Right cardiac atrium (tissue), 5 donors: ENCODE measurements around the gene ABCG1. TPM values are rescaled to one million over a fixed set of nuclear protein-coding genes. Genes with fewer than 3 reads are reported as not detected.
A peak's percentile ranks its signal among the peaks of the same experiment; 100 is the strongest.

ENCODE experiments used
- ATAC-seq, 2 donors: fragments of 200-7000 bp; cut with Tn5 transposase; one replicate each; pipeline versions ENCODE4 v1.8.0 to v1.9.1; 2020; ENCODE audit warnings: moderate library complexity in 2 of 2, mild to moderate bottlenecking in 1 of 2
- DNase-seq, 3 donors: peaks; one replicate each; pipeline ENCODE4 v3.0.0-alpha.2; 2020
- H3K27ac ChIP-seq: one replicate; pipeline ENCODE4 v1.5.1; 2013; ENCODE audit warnings: mild to moderate bottlenecking, low read length, control low read depth, moderate library complexity
- H3K27me3 ChIP-seq: one replicate; pipeline ENCODE4 v1.6.1; 2013; ENCODE audit not compliant: control insufficient read depth, insufficient read depth
- H3K4me1 ChIP-seq: one replicate; pipeline ENCODE4 v1.6.1; 2013; ENCODE audit warnings: low read length; ENCODE audit not compliant: control insufficient read depth, insufficient read depth
- H3K4me3 ChIP-seq: one replicate; pipeline ENCODE4 v1.5.1; 2013; ENCODE audit warnings: low read length, control low read depth
- H3K9me3 ChIP-seq: one replicate; pipeline ENCODE4 v1.6.1; 2013; ENCODE audit warnings: low read length; ENCODE audit not compliant: control insufficient read depth
- WGBS: extraction: QIAGEN DNeasy Blood & Tissue Kit; methylation state at CpG from one replicate; pipeline ENCODE4 v1.1.7; 2013; 5-methylcytosine and 5-hydroxymethylcytosine counted together
- intact Hi-C, 4 donors: fragments of 100-400 bp; cut with DNase I; formaldehyde crosslinking; loops; one replicate each; pipeline versions ENCODE4 v1.11.0 to v1.14.0; 2022 to 2023
- polyA plus RNA-seq: library from polyadenylated mRNA; stranded (reverse); fragments of 200-250 nt; gene quantifications from one replicate; pipeline ENCODE4 v1.2.3, GENCODE V29; 2013
- total RNA-seq, 4 donors: library from RNA; stranded (reverse); fragmentation: NEBNext Ultra II Directional; extraction: Animal tissue kit (Norgen Biotek cat#: 25700); gene quantifications; one replicate each; pipeline ENCODE4 v1.2.1, GENCODE V29; 2021
- donor health status: healthy with polysubstance abuse.
- donor health status: DM: no; HTN: yes; CAD: no.
- donor health status: DM: no; HTN: no; CAD: no.
- donor health status: DM: no; HTN: yes; CAD: no; lungs with severe emphysema.
- donor health status: DM: yes; HTN: yes; CAD: no.

ABCG1 gene
- total and polyA plus RNA-seq, 5 donors: 3.6 to 11.5 (median 5.7) TPM

DNA sequence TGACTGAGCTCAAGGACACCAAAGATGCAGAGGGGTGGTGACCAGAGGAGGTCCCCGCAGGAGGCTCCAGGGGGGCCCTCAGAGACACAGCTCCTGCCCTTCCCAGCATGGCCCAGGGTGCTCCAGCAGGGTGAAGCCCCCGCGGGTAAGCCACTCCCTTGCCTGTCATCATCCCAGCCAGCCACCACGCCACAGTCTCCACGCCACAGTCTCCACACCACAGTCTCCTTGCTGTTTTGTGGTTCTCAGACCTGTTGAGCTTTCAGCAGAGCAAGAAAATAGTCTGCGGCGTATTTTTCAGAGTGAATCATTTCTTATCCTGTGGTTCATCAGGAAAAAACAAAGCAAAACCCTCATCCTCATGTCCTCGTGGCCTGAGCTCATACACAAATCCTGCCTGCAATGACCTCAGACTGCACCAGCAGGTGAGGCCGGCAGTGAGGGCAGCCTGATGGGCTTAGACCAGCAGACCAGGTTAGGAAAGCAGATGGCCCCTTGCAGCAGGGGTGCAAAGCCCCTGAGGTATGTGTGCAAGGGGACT is 25.7 kb upstream of the ABCG1 start:
- Histone ChIP-seq H3K4me1 (peaks cover 1% of the 10 kb centered on the region), H3K27me3 (no peaks in the 10 kb centered on the region), H3K9me3 (no peaks in the 10 kb centered on the region), H3K4me3 (no peak overlapping the region), H3K27ac (no peak overlapping the region)
- 79% methylated on average over 9 of the region's 9 CpGs for WGBS
- intact Hi-C loops: no loop called here
- no peak for DNase-seq
- ATAC-seq: no peak

DNA sequence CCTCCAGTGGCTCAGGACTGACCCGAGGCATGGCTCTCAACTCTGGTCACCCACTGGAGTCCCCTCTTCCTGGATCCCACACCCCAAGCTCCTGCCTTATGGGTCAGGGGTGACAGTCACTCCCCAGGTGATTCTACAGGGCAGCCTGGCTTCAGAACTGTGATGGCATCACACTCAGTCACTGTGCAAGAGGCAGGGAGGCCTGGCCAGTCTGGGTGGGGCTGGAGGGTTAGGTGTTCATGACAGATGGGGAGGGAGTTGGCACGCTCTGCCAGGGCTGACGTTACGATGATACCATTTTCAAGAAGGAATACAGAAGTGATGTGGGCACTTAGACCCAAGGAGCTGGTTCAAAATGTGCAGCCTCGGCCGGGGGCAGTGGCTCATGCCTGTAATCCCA is 25.2 kb upstream of the ABCG1 start:
- WGBS: 87% methylated on average over 6 of the region's 6 CpGs
- no peak for DNase-seq
- Histone ChIP-seq H3K4me3 (no peak overlapping the region), H3K27ac (no peak overlapping the region), H3K9me3 (no peaks in the 10 kb centered on the region), H3K27me3 (no peaks in the 10 kb centered on the region), H3K4me1 (no peaks in the 10 kb centered on the region)
- ATAC-seq: no peak
- intact Hi-C loops: no loop called here

DNA sequence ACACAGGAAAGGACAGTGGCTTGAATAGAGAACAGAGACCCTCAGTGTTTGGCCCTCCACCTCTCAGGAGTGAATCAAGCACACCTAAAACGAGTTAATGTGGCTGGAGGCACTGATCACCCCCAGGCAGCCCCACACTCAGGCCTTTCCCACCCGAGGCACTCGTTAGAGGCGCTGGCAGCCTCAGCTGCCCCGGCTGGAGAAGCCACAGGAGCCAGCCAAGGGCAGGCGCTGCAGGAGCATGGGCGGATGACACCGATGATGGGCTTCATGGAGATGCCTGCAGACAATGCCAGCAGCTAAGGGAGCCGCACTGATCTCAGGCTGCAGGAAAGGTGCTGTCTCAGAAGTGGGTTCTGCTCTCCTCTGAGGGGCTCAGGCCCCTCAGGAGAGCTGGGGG is 24.1 kb upstream of the ABCG1 start:
- no peak for DNase-seq
- H3K27ac ChIP-seq: no peak overlapping the region
- H3K4me1 ChIP-seq: no peaks in the 10 kb centered on the region
- ATAC-seq: no peak
- no peaks in the 10 kb centered on the region for H3K9me3 ChIP-seq
- H3K27me3 ChIP-seq: no peaks in the 10 kb centered on the region
- intact Hi-C loops: no loop called here
- no peak overlapping the region for H3K4me3 ChIP-seq
- 80% methylated on average over 9 of the region's 9 CpGs for WGBS

DNA sequence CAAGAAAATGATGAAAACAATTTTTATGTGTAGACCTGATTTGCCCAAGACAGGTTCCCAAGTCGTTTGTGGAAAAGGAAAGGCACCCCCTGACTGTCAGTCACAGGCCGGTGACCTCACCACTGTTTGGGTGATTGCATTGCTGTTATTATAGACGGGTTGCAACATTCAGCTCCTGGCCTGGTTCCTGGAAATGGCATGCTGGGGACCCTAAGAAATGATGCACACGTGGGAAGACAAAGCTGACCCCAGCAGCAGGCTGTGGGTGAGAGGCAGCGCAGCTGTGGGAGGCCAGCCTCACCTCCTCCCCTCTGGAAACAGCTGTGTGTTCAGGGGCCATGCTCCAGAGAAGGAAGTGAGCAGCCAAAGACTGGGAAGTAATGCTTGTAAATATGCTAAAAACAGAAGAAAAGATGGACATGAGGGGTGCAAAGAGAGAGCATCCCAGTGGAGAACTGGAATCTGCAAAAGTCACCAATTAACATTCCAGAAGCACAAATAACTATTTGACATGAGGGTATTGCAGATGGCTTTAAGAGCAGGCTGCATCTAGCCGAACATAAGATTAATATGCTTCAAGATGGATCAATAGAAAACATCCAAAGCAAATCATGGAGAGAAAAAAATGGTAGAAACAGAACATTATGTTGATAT is 23.4 kb upstream of the ABCG1 start:
- Histone ChIP-seq H3K4me3 (no peak overlapping the region), H3K9me3 (no peaks in the 10 kb centered on the region), H3K27me3 (no peaks in the 10 kb centered on the region), H3K4me1 (no peaks in the 10 kb centered on the region), H3K27ac (no peak overlapping the region)
- ATAC-seq (no peak), DNase-seq (peak in 1 of 3 donors; percentile 59)
- intact Hi-C loops: no loop called here
- 63% methylated on average over 6 of the region's 6 CpGs for WGBS

DNA sequence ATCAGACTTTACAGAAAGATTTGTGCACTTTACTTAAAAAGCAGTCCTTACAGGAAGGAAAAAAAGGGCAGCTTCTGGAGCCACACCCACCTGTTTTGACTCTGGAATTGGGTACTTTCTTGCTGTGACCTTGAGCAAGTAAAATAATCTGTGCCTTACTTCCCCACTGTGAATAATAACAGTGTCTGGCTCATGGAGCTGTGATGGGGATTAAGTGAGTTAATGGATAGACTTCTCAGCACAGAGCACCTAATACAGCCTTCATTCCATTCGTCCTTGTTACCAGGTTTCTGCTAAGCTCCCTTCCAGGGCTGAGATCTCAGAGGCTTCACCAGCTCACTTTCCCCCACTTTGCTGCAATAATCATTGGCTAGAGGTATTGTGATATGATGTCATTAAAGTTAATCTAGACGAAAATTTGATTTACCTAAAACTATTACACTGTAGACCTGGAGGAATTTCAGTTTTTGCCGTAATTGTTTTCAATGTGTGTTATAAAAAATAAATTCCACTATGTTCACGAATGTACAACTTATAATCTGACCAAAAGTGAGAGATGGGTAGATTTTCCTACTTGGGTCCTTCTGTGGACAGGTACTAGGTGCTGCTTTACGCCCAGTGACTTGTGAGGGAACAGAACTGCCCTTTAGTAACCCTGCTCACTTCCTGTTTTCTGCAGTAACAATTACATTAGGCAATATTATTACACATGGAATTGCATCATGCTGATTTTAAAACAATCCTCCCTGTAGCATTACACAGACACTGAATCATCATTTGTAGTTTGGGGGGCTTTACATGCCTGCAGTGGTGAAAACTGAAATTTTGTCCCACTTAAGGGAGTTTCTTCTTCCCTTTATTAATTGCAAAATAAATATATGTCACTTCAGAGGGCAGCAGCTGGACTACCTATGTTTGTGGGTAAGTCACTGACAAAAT is 19.7 kb upstream of the ABCG1 start:
- intact Hi-C loops: no loop called here
- no peaks in the 10 kb centered on the region for H3K9me3 ChIP-seq
- H3K4me1 ChIP-seq: no peaks in the 10 kb centered on the region
- no peak overlapping the region for H3K27ac ChIP-seq
- ATAC-seq: peak; percentile 76 to 82
- WGBS: 54% methylated on average over 5 of the region's 5 CpGs
- no peak overlapping the region for H3K4me3 ChIP-seq
- no peaks in the 10 kb centered on the region for H3K27me3 ChIP-seq
- DNase-seq: no peak

DNA sequence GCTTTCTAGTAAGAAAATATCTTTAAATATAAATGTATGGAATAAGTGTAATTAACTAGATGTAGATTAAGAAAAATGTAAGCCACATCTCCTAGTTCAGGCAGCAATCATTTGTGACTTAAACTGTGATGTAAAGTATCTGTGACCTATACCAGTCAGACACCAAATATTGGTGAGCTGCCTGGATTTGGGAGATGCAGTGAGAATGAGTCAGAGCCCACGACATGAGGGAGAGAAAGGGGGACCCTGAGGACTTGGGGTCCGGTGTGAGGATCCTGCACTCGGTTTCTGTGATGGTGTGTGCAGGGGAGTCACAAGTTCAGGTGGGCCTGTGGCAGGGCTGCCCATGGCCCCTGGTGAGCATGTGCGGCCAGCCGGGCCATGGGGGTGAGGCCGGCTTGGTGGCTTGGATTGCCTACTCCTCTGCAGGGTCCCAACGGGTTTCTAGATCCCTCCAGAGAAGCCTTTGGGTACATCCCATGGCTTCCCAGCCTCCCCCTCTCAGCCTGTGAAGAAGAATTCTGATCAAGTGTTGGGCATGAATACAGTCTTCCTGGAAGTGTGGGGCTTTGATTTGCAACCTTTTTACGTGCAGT is 19.0 kb upstream of the ABCG1 start:
- Histone ChIP-seq H3K27ac (no peak overlapping the region), H3K4me3 (no peak overlapping the region), H3K4me1 (no peaks in the 10 kb centered on the region), H3K27me3 (no peaks in the 10 kb centered on the region), H3K9me3 (no peaks in the 10 kb centered on the region)
- intact Hi-C loops: no loop called here
- DNase-seq (no peak), ATAC-seq (no peak)
- 81% methylated on average over 8 of the region's 8 CpGs for WGBS

DNA sequence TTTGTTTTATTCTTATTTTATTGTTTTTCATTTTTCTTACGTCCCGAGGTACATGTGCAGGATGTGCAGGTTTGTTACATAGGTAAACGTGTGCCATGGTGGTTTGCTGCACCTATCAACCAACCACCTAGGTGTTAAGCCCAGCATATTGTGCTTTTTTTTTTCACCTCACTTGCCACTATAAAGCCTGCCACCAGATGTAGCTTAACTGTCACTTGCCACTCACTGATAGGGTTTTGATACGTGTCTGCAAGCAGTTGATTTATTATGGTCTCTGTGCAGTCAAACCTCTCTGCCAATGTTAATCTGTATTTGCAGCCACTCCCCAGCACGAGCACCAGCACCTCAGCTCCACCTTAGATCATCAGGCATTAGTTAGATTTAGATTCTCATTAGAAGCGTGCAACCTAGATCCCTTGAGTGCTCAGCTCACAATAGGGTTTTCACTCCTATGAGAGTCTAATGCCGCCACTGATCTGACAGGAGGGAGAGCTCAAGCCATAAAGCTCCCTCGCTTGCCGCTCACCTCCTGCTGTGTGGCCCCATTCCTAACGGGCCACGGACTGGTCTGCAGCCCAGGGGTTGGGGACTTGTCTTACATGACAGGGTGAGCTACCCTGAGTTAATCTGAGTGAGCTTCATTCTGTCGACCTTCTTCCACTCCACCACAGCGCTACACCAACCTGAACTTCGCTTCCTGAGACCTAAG is 17.9 kb upstream of the ABCG1 start:
- H3K9me3 ChIP-seq: no peaks in the 10 kb centered on the region
- DNase-seq: no peak
- H3K27ac ChIP-seq: no peak overlapping the region
- H3K27me3 ChIP-seq: no peaks in the 10 kb centered on the region
- H3K4me1 ChIP-seq: no peaks in the 10 kb centered on the region
- WGBS: 83% methylated on average over 14 of the region's 14 CpGs
- H3K4me3 ChIP-seq: no peak overlapping the region
- no peak for ATAC-seq
- intact Hi-C loops: no loop called here

DNA sequence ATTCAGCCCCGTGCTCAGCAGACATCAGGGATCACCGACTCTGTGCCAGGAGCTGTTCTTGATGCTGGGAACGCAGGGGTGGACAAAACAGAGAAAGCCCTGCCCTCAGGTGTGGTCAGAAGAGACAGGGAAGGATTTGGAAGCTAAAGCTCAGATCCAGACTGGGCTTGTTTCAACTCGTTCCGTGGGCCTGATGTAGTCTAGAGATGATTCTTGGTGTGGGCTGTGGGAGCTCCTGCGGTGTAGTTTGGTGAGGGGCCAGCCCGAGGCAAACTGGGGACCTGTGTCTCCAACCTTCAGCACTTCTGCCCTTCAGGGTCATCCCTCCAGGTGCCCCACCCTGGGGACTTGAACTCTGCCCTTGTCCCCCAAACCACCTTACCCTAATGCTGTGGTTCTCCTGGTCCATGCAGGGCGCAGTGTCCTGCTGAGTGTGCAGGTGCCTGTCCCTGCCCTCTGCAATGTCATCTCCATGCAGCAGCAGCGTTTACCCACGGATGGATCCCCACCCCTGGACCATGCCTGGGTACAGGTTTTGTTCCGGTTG is 17.3 kb upstream of the ABCG1 start:
- Histone ChIP-seq H3K9me3 (no peaks in the 10 kb centered on the region), H3K27me3 (no peaks in the 10 kb centered on the region), H3K4me3 (no peak overlapping the region), H3K27ac (no peak overlapping the region), H3K4me1 (no peaks in the 10 kb centered on the region)
- 87% methylated on average over 11 of the region's 11 CpGs for WGBS
- intact Hi-C loops: no loop called here
- DNase-seq: no peak
- no peak for ATAC-seq

DNA sequence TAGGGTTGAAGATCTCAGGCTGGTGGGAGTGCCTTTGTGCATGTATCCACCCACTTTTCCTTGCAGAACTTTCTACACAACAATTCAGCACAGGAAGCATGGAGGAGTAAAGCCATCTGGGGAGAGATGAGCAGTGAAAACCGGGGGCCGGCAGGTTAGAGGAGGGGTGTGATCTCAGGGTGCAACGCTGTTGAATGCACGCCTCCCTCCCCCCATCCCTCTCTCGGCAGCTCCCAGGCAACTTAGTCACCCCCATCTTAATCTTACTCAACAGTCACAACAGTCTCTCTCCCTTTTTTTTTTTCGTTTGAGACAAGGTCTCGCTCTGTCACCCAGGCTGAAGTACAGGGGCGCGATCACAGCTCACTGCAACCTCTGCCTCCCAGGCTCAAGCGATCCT is 16.6 kb upstream of the ABCG1 start:
- DNase-seq: no peak
- Histone ChIP-seq H3K27me3 (no peaks in the 10 kb centered on the region), H3K27ac (no peak overlapping the region), H3K4me3 (no peak overlapping the region), H3K9me3 (no peaks in the 10 kb centered on the region), H3K4me1 (no peaks in the 10 kb centered on the region)
- ATAC-seq: no peak
- 76% methylated on average over 10 of the region's 10 CpGs for WGBS
- intact Hi-C loops: no loop called here

DNA sequence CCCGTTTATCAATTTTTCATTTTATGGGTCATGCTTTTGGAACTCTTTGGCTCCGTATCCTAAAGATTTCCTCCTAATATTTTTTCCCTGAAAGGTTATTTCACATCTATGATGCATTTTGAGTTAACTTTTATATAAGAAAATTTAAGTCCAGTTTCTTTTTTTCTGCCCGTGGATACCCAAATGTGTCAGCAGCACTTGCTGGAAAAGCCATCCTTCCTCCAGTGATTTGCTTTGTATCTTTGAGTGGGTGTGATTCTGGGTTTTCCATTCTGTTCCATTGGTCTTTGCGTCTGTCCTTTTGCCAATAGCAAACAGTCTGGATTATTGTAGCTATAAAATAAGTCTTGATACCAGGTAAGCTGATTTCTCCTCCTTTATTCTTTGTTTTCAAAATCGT is 15.6 kb upstream of the ABCG1 start:
- DNase-seq (no peak), ATAC-seq (no peak)
- intact Hi-C loops: no loop called here
- H3K27ac ChIP-seq: no peak overlapping the region
- no peak overlapping the region for H3K4me3 ChIP-seq
- no peaks in the 10 kb centered on the region for H3K4me1 ChIP-seq
- no peaks in the 10 kb centered on the region for H3K9me3 ChIP-seq
- no peaks in the 10 kb centered on the region for H3K27me3 ChIP-seq
- WGBS: 86% methylated on average over 5 of the region's 5 CpGs
